ENCODE data around the gene AADACL4.

Gene AADACL4

GRCh38 chr1:12634156-12634555, 9.7 kb upstream of the AADACL4 start:
- Histone ChIP-seq H3K27me3 (ENCODE audit: insufficient read depth, poor library complexity, severe bottlenecking) (no peaks in the 10 kb centered on the region), H3K27ac (replicated peaks) (no peak overlapping the region), H3K4me3 (replicated peaks; ENCODE audit: insufficient read depth, low read length) (no peak overlapping the region)
- TF ChIP-seq, protein P1, sequence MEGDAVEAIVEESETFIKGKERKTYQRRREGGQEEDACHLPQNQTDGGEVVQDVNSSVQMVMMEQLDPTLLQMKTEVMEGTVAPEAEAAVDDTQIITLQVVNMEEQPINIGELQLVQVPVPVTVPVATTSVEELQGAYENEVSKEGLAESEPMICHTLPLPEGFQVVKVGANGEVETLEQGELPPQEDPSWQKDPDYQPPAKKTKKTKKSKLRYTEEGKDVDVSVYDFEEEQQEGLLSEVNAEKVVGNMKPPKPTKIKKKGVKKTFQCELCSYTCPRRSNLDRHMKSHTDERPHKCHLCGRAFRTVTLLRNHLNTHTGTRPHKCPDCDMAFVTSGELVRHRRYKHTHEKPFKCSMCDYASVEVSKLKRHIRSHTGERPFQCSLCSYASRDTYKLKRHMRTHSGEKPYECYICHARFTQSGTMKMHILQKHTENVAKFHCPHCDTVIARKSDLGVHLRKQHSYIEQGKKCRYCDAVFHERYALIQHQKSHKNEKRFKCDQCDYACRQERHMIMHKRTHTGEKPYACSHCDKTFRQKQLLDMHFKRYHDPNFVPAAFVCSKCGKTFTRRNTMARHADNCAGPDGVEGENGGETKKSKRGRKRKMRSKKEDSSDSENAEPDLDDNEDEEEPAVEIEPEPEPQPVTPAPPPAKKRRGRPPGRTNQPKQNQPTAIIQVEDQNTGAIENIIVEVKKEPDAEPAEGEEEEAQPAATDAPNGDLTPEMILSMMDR (IDR thresholded peaks at IDR 0.05; ENCODE audit: insufficient read depth, low read length) = no peak
- no peak for DNase-seq (ENCODE audit: low read depth in 1 of 2, low spot score in 1 of 2)

- H3K27me3 ChIP-seq (ENCODE audit: insufficient read depth, poor library complexity, severe bottlenecking) = no peaks in the 10 kb centered on the region
- no peak overlapping the region for H3K27ac ChIP-seq (replicated peaks)
- H3K4me3 ChIP-seq (replicated peaks; ENCODE audit: insufficient read depth, low read length) = no peak overlapping the region
- TF ChIP-seq, protein P1 (IDR thresholded peaks at IDR 0.05; ENCODE audit: insufficient read depth, low read length) = no peak
- TF ChIP-seq, protein P2, sequence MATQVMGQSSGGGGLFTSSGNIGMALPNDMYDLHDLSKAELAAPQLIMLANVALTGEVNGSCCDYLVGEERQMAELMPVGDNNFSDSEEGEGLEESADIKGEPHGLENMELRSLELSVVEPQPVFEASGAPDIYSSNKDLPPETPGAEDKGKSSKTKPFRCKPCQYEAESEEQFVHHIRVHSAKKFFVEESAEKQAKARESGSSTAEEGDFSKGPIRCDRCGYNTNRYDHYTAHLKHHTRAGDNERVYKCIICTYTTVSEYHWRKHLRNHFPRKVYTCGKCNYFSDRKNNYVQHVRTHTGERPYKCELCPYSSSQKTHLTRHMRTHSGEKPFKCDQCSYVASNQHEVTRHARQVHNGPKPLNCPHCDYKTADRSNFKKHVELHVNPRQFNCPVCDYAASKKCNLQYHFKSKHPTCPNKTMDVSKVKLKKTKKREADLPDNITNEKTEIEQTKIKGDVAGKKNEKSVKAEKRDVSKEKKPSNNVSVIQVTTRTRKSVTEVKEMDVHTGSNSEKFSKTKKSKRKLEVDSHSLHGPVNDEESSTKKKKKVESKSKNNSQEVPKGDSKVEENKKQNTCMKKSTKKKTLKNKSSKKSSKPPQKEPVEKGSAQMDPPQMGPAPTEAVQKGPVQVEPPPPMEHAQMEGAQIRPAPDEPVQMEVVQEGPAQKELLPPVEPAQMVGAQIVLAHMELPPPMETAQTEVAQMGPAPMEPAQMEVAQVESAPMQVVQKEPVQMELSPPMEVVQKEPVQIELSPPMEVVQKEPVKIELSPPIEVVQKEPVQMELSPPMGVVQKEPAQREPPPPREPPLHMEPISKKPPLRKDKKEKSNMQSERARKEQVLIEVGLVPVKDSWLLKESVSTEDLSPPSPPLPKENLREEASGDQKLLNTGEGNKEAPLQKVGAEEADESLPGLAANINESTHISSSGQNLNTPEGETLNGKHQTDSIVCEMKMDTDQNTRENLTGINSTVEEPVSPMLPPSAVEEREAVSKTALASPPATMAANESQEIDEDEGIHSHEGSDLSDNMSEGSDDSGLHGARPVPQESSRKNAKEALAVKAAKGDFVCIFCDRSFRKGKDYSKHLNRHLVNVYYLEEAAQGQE (IDR thresholded peaks at IDR 0.05; ENCODE audit: insufficient replicate concordance, low read depth) = no peak
- no peak for TF ChIP-seq SPI1 (IDR thresholded peaks at IDR 0.05; ENCODE audit: borderline replicate concordance, low read depth)
- TF ChIP-seq POLR2AphosphoS5 (IDR thresholded peaks at IDR 0.05; ENCODE audit: low read depth) = no peak
- TF ChIP-seq GABPA (IDR thresholded peaks at IDR 0.05; ENCODE audit: low read depth) = no peak
- no peak for DNase-seq (ENCODE audit: low read depth in 1 of 2, low spot score in 1 of 2)
Observed at GRCh38 chr1:12634696-12635202, 9.1 kb upstream of the AADACL4 start.

- Histone ChIP-seq H3K27ac (replicated peaks) (no peak overlapping the region), H3K27me3 (ENCODE audit: insufficient read depth, poor library complexity, severe bottlenecking) (no peaks in the 10 kb centered on the region), H3K4me3 (replicated peaks; ENCODE audit: insufficient read depth, low read length) (no peak overlapping the region)
- no peak for DNase-seq (ENCODE audit: low read depth in 1 of 2, low spot score in 1 of 2)
- TF ChIP-seq, protein P2 (IDR thresholded peaks at IDR 0.05; ENCODE audit: insufficient replicate concordance, low read depth) = no peak
- TF ChIP-seq GABPA (IDR thresholded peaks at IDR 0.05; ENCODE audit: low read depth) (no peak), POLR2AphosphoS5 (IDR thresholded peaks at IDR 0.05; ENCODE audit: low read depth) (no peak)
Observed at GRCh38 chr1:12636098-12636950, 7.6 kb upstream of the AADACL4 start.

DNA sequence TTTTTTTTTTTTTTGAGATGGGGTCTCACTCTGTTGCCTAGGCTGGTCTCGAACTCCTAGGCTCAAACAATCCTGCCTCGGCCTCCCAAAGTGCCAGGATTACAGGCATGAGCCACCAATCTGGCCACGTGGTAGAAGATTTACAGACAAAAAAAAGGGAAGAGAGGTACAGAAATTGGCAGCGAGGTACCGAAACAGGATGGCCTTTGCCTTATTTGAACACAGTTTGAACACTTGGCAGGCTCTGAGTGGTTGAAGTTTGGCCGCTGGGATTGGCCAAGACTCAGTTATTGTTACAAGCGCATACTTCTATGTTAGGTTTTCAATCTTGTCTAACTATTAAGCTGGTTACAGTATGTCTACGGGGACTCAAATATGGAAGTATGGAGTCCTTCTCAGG, 6.2 kb upstream of the AADACL4 start:
- Histone ChIP-seq H3K27ac (replicated peaks) (no peak overlapping the region), H3K4me3 (replicated peaks; ENCODE audit: insufficient read depth, low read length) (no peak overlapping the region), H3K27me3 (ENCODE audit: insufficient read depth, poor library complexity, severe bottlenecking) (no peaks in the 10 kb centered on the region)
- TF ChIP-seq, protein P2 (IDR thresholded peaks at IDR 0.05; ENCODE audit: insufficient replicate concordance, low read depth) = no peak
- TF ChIP-seq, protein P1 (IDR thresholded peaks at IDR 0.05; ENCODE audit: insufficient read depth, low read length) = no peak
- TF ChIP-seq GABPA (IDR thresholded peaks at IDR 0.05; ENCODE audit: low read depth) (no peak), SPI1 (IDR thresholded peaks at IDR 0.05; ENCODE audit: borderline replicate concordance, low read depth) (no peak), POLR2AphosphoS5 (IDR thresholded peaks at IDR 0.05; ENCODE audit: low read depth) (no peak)
- DNase-seq (ENCODE audit: low read depth in 1 of 2, low spot score in 1 of 2) = no peak
